Measurements from ENCODE around the gene MOCS2.
"Not testable (repeated sequence)": the region's sequence is repeated elsewhere in the genome, so short reads cannot be mapped to it uniquely, and the experiment has no call there.

MOCS2 gene

DNA sequence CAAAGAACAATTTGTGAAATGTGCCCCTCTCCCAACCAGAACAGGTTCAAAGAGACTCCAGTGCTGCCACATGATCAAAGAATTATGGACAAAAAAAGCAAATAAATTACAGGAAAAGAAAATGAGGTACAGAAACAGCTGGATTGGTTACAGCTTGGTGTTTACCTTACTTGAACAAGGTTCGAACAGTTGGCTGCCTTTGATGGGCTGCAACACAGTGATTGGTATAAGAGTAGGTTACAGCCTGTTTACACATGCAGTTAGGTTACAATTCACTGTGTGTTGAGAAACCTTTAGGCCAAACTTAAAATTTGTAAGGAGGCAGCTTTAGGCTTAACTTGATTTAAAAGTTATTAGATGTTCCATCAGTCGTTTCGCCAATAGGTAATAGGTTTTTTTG is 3.4 kb upstream of the MOCS2 start:
- TF ChIP-seq, protein P1, sequence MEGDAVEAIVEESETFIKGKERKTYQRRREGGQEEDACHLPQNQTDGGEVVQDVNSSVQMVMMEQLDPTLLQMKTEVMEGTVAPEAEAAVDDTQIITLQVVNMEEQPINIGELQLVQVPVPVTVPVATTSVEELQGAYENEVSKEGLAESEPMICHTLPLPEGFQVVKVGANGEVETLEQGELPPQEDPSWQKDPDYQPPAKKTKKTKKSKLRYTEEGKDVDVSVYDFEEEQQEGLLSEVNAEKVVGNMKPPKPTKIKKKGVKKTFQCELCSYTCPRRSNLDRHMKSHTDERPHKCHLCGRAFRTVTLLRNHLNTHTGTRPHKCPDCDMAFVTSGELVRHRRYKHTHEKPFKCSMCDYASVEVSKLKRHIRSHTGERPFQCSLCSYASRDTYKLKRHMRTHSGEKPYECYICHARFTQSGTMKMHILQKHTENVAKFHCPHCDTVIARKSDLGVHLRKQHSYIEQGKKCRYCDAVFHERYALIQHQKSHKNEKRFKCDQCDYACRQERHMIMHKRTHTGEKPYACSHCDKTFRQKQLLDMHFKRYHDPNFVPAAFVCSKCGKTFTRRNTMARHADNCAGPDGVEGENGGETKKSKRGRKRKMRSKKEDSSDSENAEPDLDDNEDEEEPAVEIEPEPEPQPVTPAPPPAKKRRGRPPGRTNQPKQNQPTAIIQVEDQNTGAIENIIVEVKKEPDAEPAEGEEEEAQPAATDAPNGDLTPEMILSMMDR (IDR thresholded peaks at IDR 0.05; ENCODE audit: borderline replicate concordance, control extremely low read depth, extremely low read depth, insufficient read depth, missing control alignments): no peak
- in situ Hi-C loops (cut with MboI; ENCODE audit: low sequenced_read_pairs, unreplicated experiment): no loop called here
- no peak for DNase-seq (ENCODE audit: low spot score)

DNA sequence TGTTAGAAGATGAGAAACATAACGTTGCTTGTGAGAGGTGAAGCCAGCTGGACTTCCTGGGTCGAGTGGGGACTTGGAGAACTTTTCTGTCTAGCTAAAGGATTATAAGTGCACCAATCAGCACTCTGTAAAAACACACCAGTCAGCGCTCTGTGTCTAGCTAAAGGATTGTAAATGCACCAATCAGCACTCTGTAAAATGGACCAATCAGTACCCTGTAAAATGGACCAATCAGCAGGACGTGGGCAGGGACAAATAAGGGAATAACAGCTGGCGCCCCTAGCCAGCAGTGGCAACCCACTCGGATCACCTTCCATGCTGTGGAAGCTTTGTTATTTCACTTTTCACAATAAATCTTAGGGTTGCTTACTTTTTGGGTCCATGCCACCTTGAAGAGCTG is 2.8 kb upstream of the MOCS2 start:
- DNase-seq (ENCODE audit: low spot score); in situ Hi-C loops (cut with MboI; ENCODE audit: low sequenced_read_pairs, unreplicated experiment): not testable (repeated sequence)

DNA sequence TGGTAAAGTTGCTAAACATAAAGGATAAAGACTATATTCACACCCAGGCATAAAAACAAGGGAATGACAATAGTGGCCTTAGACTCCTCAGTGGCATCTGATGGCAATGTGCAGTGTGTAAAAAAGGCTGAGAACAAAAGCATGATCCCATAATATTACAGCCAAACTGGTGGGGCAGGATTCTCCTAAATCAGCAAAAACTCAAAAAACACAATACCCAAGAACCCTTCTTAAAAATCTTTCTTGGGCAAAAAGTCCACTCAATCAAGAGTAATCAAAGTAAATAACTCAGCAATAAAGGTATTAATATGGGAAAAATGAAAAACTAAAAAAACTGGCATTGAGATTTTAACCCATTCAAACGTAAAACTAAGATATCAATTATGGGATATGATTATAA is 1.6 kb upstream of the MOCS2 start:
- TF ChIP-seq, protein P1 (IDR thresholded peaks at IDR 0.05; ENCODE audit: borderline replicate concordance, control extremely low read depth, extremely low read depth, insufficient read depth, missing control alignments): no peak
- in situ Hi-C loops (cut with MboI; ENCODE audit: low sequenced_read_pairs, unreplicated experiment): no loop called here
- no peak for DNase-seq (ENCODE audit: low spot score)

DNA sequence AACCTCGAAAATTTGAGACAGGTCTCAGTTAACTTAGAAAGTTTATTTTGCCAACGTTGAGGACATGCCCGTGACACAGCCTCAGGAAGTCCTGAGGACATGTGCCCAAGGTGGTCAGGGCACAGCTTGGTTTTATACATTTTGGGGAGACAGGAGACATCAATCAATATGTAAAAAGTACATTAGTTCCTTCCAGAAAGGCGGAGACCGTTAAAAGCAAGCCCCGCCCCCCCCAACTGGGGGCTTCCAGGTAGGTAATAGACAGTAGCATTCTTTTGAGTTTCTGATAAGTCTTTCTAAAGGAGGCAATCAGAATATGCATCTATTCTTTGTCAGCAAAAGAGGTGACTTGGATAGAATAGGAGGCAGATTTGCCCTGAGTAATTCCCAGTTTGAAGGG is 599 bp upstream of the MOCS2 start:
- TF ChIP-seq, protein P1 (IDR thresholded peaks at IDR 0.05; ENCODE audit: borderline replicate concordance, control extremely low read depth, extremely low read depth, insufficient read depth, missing control alignments): no peak
- no peak for DNase-seq (ENCODE audit: low spot score)
- in situ Hi-C loops (cut with MboI; ENCODE audit: low sequenced_read_pairs, unreplicated experiment): no loop called here

DNA sequence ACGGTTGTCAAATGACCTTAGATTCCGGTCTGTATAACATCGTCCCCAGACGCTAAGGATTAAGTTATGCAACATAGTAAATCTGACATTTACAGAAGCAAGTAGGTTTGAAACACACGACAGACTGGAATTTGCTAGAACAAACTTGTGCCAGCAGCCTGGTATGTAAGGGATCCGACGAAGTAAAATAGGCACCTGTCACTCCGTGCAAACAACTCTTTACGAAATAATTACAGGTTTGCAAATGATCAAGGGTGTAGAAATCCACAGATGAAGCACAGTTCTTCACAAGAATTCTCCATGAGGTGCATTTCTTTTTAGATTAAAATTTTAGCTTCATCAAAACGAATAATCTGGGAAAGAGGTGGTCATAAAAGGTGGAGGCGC is 508 bp downstream of the MOCS2 start:
- TF ChIP-seq, protein P1 (IDR thresholded peaks at IDR 0.05; ENCODE audit: borderline replicate concordance, control extremely low read depth, extremely low read depth, insufficient read depth, missing control alignments): no peak
- no peak for DNase-seq (ENCODE audit: low spot score)
- in situ Hi-C loops (cut with MboI; ENCODE audit: low sequenced_read_pairs, unreplicated experiment): no loop called here

DNA sequence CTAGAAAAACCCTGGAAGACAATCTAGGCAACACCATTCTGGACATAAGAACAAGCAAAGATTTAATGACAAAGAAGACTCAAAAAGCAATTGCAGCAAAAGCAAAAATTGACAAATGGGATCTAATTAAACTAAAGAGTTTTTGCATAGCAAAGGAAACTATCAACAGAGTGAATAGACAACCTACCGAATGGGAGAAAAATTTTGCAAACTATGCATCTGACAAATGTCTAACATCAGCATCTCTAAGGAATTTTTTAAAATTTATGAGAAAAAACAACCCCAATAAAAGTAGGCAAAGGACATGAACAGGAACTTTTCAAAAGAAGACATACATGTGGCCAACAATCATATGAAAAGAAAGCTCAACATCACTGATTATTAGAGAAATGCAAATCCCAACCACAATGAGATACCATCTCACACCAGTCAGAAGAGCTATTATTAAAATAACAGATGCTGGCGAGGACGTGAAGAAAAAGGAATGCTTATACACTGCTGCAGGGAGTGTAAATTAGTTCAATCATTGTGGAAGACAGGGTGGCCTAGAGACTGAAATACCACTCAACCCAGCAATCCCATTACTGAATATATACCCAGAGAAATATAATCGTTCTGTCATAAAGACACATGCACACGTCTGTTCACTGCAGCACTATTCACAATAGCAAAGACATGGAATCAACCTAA is 3.8 kb downstream of the MOCS2 start:
- in situ Hi-C loops (cut with MboI; ENCODE audit: low sequenced_read_pairs, unreplicated experiment): no loop called here
- TF ChIP-seq, protein P1 (IDR thresholded peaks at IDR 0.05; ENCODE audit: borderline replicate concordance, control extremely low read depth, extremely low read depth, insufficient read depth, missing control alignments): no peak
- DNase-seq (ENCODE audit: low spot score): no peak

DNA sequence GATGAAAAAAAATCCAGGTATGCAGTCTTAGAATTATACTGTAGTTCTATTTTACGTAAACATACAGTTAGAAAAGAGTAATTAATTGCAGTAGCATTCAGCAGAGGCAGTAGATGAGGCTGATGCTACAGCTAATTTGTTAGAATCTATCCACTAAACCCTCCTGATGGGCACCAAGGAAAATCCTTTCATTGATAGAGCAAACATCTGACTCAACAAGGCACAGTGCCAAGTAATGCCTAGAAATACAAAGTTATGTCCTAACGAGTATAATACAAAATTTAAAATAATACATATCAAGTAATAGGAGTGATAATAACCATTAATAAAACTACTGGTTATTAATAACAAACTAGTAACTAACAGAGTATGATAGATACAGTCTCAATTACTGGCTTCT is 9.0 kb downstream of the MOCS2 start:
- in situ Hi-C loops (cut with MboI; ENCODE audit: low sequenced_read_pairs, unreplicated experiment): no loop called here
- TF ChIP-seq, protein P1 (IDR thresholded peaks at IDR 0.05; ENCODE audit: borderline replicate concordance, control extremely low read depth, extremely low read depth, insufficient read depth, missing control alignments): no peak

More for the DNA sequence above, 9.0 kb downstream of the MOCS2 start:
- DNase-seq (ENCODE audit: low spot score): no peak
